GM18519 (cell line): ENCODE results near the gene OVCA2.
"Not testable (repeated sequence)": the region's sequence is repeated elsewhere in the genome, so short reads cannot be mapped to it uniquely, and the experiment has no call there.

ENCODE experiments used
- ATAC-seq: cut with Tn5 transposase; IDR thresholded peaks from one replicate; pipeline ENCODE4 v1.9.1; 2021; ENCODE audit warnings: mild to moderate bottlenecking, moderate library complexity; ENCODE audit not compliant: unreplicated experiment, low FRiP score

OVCA2 gene

GRCh38 chr17:2013220-2013993, 28.4 kb upstream of the OVCA2 start:
- ATAC-seq, result not testable (repeated sequence)

DNA sequence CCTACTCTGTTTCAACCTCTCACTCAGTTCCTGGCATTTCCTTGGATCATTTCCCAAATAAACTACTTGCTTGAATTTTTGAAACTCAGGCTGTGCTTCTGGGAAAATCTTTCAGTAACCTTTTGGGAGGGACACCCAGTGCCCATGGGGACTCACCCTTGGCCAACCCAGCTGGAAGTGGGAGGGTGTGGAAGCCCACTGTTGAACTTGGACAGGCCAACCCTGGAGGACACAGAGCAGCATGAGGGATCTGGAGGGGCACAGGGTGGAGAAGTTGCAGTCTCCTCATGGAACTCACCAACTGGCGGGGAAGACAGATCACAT, 27.9 kb upstream of the OVCA2 start:
- ATAC-seq, result no peak

- no peak for ATAC-seq
Observed at GRCh38 chr17:2015314-2015713, 26.5 kb upstream of the OVCA2 start.

DNA sequence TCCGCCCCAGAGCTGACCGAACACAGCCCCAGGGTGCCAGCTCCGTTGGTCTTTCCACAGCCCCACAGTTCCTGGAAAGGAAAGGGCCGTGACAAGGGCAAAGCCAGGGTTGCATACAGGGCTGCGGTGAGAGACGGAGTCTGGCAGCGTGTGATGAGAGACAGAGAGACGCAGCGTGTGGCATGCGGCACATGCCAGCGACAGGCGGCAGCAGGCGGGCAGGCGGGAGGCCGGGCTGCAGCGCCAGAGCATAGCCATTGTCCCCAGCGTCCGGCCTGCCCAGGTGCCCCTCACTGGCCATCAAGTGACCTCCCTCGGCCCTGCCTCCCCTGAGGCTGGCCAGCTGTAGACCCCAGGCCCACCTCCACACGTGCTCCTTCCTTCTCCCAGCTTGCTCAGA, 25.3 kb upstream of the OVCA2 start:
- no peak for ATAC-seq

GRCh38 chr17:2017274-2017941, 24.4 kb upstream of the OVCA2 start:
- no peak for ATAC-seq

- ATAC-seq, result no peak
Observed at GRCh38 chr17:2018716-2019510, 22.9 kb upstream of the OVCA2 start.

GRCh38 chr17:2019723-2020122, 22.1 kb upstream of the OVCA2 start:
- ATAC-seq, result no peak

- no peak for ATAC-seq
Observed at GRCh38 chr17:2020721-2021120, 21.1 kb upstream of the OVCA2 start.

- no peak for ATAC-seq
Observed at GRCh38 chr17:2022647-2023240, 19.1 kb upstream of the OVCA2 start.

DNA sequence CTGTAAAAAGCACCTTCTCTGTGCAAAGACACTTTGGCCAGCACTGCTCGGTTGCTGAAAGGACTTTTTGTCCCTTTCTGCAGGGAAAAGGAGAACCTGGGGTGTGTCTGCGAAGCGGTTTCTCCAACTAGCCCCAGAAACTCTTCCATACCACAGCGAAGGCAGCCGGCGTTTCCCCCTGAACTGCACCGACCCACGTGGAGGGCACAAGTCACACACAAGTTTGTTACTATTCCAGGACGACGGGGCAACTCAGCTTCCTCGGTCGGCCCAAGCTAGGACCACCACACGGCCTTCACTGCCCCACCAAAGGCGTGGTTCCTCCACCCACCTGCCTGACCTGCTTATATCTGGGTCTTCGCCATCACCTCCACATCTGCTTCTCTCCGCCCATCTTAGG, 18.6 kb upstream of the OVCA2 start:
- ATAC-seq, result no peak

- no peak for ATAC-seq
Observed at GRCh38 chr17:2023692-2024571, 17.9 kb upstream of the OVCA2 start.

DNA sequence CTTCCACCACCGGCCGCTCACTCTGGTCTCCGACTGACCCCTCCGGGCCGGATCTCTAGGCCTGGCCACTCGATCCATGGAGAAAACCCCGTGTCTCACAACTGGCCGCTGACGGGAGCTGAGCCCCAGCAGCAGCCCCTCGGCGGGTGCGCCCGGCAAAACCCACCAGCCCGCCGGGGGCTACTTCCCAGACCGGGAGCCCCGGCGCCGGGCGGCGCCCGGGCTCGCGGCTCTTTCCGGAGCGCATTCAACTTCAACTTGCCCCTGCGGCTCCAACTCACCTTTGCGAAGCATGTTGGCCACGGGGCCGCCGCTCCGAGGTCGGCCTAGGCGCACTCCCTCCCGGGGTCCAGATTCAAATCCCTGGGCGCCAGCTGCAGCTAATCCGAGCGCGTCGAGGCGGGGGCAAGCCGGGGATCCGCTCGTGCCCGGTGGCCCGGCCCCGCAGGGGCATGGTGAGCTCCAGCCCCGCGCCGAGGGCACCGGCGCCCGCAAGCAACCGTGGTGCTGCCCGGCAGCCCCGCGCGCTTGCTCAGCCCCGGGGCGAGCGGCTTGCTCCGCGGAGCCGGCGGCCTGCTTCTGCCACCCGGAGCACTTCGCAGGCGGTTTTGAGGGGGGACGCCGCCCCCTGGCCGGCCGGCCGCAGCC, 17.1 kb upstream of the OVCA2 start:
- no peak for ATAC-seq

DNA sequence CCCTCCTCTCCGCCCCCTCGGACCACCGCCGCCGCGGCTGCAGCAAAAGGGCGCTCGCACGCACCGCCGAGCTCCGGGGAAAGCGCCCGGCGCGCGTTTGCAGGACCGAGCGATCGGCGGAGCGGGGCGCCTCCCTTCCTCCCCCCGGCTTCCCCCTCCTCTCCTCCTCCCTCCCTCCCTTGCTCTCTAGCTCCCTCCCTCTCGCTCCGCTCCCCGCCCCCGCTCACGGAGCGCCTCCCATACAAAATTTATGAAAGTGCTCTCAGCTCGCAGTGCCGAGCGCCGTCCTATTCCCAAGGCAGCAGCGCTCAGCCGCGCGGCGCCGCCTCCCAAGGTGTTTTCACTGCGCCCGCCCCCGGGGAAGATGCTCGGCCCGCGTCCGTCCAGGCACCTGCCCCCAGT, 16.6 kb upstream of the OVCA2 start, which contains the start of gene RTN4RL1:
Gene RTN4RL1, minus strand, starts transcription at position 115 of the 402 bp plus-strand sequence. CDS start 469 bp downstream, outside the sequence.
- no peak for ATAC-seq

DNA sequence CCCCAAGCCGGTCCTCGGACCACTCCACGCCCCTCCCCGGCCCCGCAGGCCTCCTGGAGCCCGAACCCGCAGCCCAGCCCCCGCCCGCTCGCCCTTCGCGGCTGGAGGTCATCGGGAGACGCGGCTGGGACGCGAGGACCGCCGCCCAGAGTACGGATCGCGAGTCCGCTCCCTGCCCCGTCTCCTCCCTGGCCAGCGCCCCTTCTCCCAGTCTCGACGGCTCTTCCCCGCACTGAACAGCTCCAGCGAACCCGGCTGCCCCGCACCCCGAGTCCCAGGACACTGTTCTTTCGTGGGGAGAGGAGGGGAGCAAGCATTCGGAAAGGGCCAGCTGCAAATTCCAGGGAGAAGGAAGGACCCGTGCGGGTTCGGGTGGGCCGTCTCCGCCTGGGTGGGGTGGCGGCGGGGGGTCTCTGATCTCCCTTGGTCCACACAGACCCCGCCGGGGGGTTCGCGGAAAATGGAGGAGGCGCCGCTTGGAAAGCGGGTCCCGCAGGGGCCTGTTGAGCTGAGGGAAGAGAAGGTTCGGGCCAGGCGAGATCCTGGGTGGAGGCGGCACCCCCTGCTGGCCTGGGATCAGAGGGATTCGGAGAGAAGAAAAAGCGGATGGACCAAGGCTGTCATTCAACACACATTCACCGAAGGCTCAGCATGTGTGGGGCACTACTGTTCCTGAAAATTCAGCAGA, 16.1 kb upstream of the OVCA2 start:
- ATAC-seq, result no peak

DNA sequence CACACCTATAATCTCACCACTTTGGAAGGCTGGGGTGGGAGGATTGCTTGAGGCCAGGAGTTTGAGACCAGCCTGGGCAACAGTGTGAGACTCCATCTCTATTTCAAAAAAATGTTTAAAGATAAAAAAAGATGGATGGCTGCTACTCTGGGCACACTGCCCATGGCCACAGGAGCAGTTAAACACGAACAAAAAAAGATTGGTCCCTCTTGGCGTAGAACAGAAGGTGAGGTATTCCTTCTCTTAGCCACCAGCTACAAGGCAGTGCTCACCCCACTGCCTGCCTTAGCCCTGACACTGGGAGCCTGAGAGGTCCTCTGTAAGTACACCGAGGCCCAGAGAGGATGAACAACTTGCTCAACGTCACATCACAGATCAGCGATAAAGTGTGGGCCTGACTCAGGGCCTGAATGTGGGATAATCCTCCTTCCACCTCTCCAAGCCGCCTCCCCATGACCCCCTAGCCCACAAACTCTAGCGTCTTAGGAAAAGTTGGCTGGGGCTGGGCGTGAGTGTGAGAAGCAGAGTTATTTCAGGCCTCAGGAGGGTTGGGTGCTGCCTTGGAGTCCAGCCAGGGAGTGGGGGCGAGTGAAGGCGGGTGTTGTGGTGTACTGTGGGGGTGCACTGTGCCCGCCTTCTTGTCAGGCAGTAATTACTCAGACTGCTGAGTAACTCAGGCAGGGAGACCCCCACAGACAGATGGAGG, 14.1 kb upstream of the OVCA2 start:
- ATAC-seq, result no peak

DNA sequence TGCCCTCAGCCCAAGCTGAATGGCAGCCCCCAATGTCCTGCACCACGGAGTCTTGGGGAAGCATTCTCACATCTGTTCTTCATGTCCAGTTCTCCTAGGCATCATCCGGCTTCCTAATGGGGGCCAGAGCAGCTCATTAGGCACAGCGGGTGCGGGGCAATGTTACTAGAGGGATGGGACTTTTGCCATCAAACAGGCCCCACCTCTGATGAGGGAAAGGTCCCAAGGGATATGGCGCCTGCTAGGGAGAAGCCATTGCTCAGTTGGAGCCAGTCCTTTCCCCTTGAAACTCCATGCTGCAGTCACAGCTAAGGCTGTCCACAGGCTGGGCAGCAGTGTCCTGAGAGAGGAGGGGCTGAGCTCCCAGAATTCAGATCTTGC, 13.6 kb upstream of the OVCA2 start:
- no peak for ATAC-seq

DNA sequence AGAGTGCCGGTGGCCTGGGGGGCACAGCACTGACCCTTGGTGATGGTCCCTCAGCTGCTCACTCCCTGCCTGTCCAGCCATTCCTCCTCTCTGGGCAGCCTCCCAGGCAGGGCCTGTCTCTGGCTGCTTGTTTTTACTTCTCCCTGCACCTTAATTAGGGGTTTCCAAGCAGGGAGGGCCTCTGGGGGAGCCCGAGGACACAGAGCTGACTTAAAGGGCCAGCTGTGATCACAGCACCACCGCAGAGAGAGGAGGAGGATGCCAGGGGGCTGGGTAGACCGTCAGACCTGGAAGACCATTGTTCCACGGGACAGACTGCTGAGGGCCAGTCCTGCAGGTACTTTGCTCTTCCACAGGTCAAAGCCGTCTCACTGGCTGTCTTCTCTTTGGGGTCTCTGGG, 13.1 kb upstream of the OVCA2 start:
- ATAC-seq, result no peak
